GM18499 (cell line): ENCODE results near the gene CXCL9.
"Not testable (repeated sequence)": the region's sequence is repeated elsewhere in the genome, so short reads cannot be mapped to it uniquely, and the experiment has no call there.

ENCODE experiments used
- ATAC-seq: cut with Tn5 transposase; IDR thresholded peaks from one replicate; pipeline ENCODE4 v1.9.1; 2021; ENCODE audit warnings: moderate number of reproducible peaks; ENCODE audit not compliant: insufficient read depth, unreplicated experiment

Gene CXCL9

DNA sequence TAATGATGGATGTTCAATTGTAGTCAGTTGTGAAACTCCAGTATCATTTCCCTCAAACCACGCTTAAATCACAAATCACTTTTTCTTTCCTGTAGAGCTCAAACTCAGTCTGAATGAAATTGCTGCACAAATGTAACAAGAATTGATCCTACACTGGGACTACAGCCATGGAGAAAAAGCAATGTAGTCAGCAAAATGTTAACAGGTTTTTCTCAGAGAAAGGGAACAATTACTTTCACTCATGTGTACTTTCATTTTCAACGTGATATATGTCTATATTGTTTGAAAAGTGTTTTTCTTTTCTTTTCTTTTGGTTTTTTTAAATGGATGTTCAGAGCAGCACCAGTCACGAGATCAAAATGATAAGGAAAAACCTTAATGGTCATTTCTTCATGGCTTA, 39.2 kb downstream of the CXCL9 start:
- no peak for ATAC-seq

DNA sequence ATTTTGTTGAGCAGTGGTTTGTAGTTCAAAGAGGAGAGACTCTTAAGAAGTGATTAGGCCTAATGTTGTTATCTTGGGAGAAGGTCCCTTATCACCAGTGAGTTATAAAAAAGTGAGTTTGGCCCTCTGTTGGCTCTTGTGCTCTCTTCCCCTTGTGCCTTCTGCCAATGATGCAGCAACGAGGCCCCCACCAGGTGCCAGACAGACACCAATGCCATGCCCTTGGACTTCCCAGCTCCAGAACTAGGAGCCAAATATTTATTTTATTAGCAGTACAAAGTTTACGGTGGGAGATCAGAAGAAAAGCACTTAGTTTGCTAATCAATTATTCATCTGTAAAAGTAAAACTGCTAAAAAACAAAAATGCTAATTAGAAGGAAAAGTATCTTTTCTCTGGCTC, 43.8 kb downstream of the CXCL9 start:
- no peak for ATAC-seq

DNA sequence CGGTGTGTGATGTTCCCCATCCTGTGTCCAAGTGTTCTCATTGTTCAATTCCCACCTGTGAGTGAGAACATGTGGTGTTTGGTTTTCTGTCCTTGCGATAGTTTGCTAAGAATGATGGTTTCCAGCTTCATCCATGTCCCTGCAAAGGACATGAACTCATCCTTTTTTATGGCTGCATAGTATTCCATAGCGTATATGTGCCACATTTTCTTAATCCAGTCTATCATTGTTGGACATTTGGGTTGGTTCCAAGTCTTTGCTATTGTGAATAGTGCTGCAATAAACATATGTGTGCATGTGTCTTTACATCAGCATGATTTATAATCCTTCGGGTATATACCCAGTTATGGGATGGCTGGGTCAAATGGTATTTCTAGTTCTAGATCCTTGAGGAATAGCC, 45.2 kb downstream of the CXCL9 start:
- ATAC-seq = not testable (repeated sequence)

GRCh38 chr4:75958546-75958945, 48.8 kb downstream of the CXCL9 start:
- ATAC-seq = not testable (repeated sequence)

DNA sequence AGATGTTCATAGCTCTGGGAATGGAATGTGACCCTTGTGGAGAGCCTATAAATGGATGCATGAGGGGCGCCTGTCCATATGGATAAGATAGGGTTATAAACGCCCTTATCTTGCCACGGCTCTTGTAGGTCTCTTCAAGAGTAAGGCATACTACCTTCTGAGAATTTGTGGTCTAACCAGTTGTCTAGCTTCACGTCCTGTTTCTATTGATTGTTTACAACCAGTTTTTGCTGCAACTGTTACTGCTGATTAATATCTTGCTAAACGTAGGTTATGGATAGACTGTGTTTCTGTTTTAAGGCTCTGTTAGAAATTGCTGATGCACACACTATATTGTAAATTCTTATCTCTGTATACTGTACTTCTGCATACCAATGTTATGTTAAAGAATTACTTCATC, 52.5 kb downstream of the CXCL9 start:
- ATAC-seq = not testable (repeated sequence)

- no peak for ATAC-seq
These were observed 53.8 kb downstream of the CXCL9 start for GRCh38 chr4:75953509-75953908.
